ENCODE data around the gene ZNF341.

Gene ZNF341

DNA sequence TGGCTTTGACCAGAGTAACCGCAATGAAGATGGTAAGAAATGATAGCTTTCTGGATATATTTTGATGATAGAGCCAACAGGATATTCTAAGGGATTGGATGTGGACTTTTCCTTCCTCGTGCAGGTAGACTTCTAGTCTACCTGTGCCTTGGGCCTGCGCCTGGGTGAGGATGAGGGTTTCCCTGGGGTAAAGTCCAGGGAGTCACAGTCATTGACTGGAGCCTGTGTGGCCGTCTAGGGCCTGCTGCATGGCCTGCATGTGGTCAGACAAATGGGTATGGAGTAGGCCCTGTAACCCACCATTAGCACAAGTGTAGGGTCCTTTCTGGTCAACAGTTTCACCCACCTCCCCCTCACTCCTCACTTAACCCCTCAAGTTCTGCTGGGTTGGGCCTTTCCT, 66.6 kb downstream of the ZNF341 start:
- FAIRE-seq = no peak

DNA sequence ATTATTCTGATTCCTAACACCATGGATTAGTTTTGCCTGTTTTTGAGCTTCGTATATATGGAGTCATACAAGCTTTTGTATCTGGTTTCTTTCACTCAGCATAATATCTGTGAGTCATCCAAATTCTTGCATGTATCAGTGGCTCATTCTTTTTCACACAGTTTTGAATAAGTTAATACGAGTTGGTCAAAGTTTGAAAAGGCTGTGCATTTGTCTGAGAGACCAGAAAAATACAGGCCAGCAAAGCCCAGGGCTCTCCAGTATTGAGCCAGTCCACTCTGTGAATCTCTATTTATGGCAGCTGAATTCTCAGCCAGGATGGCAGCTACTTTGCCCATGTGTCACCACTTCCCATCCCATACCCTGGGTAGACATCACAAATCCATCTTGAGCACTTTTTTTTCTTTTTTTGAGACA, 72.1 kb downstream of the ZNF341 start:
- FAIRE-seq = no peak

DNA sequence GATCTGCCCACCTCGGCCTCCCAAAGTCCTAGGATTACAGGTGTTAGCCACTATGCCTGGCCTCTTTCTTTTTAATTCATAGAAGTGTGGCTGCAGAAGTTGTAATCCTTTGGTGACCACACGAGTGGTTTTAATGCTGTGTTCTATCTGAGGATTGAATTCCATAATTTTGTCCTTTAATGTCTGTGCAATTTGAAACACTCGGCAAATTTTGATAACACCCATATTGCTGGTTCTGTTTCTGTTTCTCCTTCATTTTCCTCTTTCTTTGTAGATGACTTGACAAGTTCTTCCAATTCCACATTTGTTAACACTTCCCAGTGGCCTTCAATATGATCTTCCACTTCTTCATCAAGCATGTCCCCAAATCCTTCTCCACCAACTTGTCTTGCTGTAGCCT, 76.6 kb downstream of the ZNF341 start:
- FAIRE-seq = no peak

DNA sequence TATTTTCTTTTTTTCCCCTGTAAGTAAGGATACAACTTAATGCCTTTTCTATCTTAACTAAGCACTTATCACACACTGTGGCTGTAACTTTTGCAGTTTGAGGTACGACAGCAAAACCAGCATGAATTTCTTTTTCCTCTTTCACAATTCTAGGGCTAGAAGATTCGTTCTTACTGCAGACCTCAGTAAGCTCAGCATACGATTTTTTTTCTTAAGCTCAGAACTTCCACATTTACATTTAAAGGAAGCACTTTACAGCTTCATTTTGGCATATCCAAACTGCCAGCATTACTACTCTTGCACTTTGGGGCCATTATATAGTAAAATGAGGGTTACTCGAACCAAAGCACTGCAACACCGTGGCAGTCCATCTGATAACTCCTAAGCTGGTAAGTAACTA, 78.5 kb downstream of the ZNF341 start:
- no peak for FAIRE-seq

DNA sequence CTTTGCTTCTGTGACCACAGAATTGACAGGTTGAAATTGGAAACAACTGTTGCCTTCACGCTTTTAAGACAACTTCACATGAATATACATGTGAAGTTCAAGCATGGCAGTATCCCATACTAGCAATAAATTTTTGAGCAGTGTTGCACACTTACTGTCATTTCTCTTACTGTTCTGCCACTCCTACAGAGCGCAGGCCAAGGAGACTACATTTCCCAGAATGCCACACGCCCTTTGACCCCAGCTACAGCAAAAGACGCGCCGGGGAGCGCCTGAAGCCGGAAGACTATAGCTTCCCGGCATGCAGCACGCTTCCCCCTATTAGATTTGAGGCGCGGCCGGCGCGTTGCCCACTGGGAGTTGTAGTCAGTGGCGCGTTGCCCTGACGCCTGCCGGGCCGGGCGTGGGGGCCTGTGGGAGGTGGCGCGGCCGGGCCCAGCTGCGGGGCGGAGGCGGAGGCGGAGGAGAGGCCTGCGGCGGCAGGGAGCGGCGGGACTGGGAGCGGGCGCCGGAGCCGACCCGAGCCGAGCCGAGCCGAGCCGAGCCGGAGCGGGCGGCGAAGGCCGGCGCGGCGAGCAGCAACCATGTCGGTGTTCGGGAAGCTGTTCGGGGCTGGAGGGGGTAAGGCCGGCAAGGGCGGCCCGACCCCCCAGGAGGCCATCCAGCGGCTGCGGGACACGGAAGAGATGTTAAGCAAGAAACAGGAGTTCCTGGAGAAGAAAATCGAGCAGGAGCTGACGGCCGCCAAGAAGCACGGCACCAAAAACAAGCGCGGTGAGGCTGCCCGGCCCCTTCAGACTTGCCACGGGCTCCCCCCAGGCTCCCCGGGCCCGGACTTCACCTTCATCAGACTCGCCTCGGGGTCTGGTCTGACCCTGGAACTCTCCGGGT, 79.3 kb downstream of the ZNF341 start, which contains the start of gene CHMP4B:
Gene CHMP4B (plus strand): TSS at position 464 of the 891 bp plus-strand sequence. CDS start 121 bp downstream, at position 585.
- peak; percentile 89 for FAIRE-seq

DNA sequence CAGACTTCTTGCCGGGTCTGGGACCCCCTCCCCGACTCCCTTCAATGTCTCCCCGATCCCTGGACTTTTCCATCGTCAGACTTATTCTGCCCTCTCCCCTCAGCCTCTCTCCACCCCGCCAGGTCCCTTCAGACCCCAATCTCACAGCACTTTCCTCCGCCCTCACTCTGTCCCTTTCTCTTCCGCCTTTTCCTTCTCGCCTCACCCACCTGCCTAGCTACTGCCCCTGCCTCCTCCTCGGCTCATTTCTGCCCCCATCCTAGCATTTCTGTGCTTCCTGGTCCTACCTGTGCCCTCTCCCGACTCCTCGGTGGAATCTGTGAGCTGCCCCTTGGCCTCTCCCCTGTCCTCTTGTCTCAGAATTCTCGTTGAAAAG, 80.0 kb downstream of the ZNF341 start:
- FAIRE-seq = no peak

DNA sequence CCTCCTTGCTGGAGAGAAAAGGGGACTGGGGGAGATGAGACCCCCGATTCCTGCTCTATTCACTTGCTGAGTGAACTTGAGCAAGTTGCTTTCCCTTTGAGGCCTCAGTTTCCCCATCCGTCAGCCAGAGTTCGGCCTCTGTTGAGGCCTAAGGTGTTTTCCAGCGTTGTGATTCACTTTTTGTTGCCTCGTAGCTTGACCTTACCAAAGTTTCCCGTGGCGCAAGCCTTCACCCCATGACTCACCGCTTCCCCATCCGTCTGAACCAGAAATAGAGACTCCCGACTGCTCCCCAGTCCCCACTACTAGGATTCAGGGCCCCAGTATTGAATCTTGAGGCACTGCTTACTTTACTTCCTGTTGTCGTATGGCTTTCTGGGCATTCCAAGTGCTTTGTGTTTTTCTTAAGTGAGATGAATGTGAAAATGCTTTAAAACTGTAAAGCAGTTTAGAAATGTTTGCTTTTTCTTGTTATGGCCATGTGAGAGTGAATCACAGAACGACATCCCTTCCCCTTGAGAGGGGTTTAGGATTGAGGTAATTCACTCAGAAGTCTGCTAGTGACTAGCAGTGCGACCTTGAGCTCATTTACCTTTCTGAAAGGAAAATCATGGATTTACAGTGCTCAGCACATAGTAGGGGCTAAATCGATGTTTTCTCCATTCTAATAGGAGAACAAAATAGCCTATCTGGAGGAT, 80.5 kb downstream of the ZNF341 start:
- FAIRE-seq = no peak

DNA sequence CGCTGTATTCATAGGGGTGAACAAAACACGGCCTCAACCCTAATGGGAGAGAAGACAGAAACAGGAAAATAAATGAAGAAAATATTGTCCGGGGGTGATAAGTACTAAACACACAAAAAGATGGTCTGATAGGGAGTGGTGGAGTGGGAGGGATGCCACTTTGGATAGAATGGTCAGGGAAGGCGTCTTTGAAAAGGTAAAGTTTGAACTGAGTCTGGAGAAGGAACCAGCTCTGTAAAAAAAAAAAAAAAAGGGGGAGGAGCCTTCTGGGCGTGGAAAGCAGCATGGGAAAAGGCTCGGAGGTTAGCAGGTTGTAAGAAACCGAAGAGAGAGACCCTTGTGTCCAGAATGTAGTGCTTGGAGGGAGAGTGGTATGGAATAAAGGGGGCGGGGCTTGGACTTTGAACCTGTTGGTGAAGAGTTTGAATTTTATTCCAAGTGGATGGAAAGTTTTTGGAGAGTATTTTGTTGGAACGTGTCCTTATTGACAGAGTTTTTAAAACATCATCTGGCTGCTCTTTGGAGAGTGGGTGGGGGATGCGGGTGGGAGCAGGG, 81.2 kb downstream of the ZNF341 start:
- FAIRE-seq = no peak

DNA sequence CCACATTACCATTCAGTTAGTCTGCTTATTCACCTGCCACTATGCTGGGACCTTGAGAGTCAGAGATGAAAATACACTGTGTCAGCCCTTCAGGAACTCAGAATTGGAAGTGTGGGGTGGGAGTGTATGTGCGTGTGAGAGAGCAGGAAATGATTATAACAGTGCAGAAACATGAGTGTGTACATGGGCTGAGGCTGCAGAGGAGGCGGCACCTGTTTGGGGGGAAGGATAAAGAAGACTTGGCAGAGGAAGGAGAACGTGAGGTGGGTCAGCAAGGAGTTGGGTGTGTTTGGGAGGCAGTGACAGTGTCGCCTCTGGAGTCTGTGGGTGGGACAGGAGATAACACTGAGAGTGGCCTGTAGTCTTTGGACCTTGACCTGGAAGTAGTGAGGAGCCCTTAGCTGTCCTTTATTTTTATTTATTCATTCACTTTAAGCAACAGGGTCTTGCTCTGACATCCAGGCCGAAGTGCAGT, 82.5 kb downstream of the ZNF341 start:
- no peak for FAIRE-seq

DNA sequence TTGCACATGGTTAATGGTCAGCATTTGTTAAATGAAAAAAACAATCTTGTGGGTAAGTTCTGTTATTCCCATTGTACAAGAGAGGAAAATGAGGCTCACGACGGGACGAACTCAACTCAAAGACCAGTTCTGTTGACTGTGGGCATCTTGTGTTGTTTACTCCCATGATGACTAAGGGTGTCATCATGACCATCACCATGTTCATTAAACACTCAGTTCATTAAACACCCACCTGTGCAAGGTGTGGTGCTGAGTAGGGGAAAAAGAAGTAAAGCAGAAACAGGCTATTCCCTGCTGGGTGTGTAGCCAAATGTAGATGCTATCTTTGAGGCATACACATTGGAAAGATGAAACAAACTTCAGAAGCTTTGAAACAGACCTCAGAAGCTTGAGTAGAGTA, 83.9 kb downstream of the ZNF341 start:
- FAIRE-seq = no peak

DNA sequence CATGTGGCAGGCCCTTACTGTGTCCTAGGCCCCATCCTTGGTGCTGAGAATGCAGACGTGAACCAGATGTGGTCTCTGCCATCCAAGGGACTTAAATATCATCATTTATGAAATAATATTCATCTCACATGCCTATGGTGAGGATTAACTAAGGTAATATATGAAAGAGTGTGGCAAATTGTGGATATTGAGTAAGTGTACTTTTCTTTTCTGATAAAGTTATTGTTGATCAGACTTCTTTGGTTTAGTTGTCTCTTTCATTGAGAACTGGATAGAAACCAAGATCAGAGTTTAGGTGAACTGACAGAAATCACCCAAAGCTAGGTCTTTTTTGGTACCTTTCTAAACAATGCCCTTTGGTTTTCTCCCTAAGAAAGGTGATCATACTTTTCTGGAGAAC, 84.4 kb downstream of the ZNF341 start:
- FAIRE-seq = no peak

DNA sequence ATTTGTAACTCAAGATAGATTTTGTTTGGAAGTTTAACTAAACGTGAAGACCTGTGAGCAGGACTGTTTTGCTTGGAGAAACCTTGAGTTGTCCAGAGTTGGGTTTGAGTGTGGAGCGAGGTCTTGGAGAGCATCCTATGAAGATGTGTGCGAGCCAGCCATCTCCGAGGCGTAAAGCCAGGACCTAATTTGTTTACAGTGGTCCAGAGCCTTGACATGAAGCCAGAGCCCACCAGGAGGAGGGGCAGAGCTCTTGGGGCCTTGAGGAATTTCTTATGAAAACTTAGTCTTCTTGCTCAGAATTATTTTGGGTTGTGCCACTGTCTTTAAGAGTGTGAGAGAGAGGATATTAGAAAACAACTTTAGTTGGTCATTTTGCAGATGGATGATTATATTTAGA, 85.6 kb downstream of the ZNF341 start:
- no peak for FAIRE-seq

DNA sequence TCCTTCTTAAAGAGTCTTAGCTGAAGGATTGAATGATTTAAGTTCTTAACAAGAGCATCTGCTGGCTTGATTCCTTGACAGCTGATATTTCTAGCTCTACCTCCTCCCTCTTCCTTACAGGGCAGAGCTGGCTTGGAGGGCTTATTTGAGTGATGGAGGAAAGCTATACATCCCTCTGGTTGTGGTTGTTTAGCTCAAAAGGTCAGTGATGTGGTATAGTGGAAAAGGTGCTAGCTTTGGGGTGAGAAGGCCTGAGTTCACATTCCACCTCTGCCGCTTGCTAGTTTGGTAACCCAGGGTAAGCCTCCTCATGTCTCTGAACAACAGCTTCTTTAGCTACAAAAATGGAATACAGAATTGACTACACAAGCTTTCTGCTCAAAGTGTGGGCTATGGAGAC, 87.7 kb downstream of the ZNF341 start:
- no peak for FAIRE-seq

DNA sequence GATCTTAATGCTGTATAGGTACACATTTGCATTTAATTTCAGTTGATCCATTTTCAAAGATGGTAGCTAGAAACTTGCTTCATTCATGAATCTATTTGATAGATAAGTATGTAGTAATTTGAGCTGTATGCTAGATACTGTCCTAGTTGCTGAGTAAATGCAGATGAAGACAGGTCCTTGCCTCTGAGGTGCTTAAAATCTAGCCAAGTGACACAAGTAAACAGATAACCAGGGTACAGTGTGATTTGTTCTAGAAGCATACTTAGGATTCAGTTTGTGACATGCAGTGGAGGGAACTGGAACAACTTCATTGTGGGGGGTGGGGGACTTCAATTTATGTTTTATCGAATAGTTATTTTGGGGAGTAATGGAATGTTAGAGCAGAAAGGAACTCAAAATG, 88.6 kb downstream of the ZNF341 start:
- FAIRE-seq = no peak

DNA sequence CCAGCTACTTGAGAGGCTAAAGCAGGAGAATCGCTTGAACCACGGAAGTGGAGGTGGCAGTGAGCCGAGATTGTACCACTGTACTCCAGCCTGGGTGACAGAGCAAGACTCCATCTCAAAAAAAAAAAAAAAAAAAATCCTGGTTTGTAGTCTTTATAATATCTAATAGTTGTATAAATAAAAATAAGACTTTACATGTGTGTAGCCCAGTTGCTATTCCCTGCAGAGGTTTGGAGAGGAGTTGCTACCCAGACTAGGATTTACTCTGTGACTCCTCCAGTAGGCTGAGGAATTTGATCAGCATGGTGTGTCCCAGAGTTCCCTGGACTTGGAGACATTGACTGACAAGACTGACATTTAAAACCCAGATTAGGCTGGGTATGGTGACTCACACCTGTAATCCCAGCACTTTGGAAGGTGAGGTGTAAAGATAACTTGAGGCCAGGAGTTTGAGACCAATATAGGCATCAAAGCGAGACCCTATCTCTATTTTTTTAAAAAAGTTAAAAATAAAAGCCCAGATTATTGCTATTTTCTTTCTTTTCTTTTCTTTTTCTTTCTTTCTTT, 89.6 kb downstream of the ZNF341 start:
- FAIRE-seq = no peak

DNA sequence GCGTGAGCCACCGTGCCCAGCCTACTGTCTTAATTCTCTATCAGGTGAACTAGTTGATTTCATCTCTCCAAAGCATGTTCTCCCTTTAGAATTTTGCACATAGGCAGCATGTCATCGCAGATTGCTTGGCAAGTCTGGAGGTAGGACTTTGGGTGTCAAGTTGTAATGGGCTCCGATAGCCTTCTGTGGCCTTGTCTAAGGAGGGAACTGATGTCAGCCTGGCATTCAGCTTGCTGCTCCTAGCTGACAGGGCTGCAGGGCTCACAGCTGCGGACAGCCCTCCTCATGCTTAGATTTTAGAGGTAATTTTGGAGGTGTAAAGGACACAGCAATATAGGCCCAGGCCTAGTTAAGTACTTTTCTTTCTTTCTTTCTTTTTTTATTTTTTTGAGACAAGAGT, 90.6 kb downstream of the ZNF341 start:
- FAIRE-seq = no peak

DNA sequence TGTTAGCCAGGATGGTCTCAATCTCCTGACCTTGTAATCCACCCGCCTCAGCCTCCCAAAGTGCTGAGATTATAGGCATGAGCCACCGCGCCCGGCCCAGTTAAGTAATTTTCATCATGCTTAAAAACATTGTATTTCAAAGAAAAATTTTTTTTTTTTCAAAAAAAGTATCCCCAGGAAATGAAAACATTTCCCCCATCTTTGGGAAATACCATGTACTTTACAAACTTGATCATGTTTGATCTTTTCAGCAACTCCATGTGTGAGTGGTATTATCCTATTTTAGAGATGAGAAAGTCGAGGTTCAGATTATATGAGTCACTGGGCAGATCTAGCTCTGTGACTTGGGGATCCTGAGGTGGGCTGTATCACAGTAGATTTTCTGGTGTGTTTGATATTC, 91.2 kb downstream of the ZNF341 start:
- no peak for FAIRE-seq

DNA sequence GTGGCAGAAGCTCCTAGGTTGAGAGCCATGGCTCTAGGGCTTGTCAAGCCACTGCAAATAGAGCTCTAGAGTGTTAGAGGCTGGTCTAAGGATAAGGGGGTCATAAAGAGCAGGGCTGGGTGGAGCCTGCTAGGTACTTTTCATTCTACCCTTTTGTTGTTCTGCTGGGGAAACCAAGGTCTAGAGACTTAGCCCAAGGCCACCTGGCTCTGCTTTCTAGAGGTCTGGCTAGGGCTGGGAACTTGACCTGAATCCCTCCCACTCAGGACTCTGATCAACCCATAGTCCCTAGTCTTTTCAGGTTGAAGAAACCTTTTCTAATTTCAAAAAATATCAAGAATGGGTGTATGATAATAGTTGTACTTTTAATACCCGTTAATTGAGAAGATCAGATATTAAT, 93.1 kb downstream of the ZNF341 start:
- FAIRE-seq = no peak

DNA sequence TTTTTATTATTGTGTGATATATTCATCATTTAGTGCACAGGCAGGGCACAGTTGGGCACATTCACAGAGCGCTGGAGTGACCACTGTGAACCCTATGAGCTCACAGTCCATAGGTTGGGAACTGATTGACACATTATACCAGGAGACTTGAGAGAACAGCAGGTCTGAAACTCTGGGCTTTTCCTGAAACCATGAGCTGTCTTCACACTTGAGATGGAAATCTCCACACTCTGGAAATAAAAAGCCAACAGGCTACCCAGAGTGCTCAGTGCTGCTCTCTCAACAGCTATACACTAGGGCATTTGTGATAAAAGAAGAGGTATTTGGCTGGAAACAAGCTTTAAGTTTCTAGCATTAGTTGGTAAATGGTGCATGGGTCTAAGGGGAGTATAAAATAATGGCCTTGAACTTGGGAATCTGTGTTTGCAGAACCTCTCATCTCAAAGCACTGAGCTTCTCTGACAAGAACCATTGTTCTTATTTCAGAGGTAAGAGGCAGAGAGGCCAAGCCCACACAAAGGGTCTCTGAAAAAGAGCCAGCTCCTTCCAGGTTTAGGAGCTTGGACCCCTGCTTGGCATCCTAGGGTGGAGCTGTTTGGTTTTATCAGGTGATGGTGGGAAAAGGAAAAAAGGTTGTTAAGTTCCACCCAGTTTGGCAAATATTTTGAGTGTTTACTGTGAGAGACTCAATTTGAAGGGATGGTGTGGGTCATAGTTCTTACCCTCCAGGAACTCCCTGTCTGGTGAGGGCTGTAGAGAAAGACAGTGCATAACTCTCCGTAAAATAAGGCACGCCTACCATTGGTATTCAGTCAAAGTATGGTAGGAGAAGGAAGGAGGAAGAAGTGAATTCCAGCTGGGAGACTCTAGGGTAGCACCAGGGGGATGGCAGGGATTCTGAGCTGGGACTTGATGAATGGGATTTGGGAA, 93.8 kb downstream of the ZNF341 start:
- no peak for FAIRE-seq

DNA sequence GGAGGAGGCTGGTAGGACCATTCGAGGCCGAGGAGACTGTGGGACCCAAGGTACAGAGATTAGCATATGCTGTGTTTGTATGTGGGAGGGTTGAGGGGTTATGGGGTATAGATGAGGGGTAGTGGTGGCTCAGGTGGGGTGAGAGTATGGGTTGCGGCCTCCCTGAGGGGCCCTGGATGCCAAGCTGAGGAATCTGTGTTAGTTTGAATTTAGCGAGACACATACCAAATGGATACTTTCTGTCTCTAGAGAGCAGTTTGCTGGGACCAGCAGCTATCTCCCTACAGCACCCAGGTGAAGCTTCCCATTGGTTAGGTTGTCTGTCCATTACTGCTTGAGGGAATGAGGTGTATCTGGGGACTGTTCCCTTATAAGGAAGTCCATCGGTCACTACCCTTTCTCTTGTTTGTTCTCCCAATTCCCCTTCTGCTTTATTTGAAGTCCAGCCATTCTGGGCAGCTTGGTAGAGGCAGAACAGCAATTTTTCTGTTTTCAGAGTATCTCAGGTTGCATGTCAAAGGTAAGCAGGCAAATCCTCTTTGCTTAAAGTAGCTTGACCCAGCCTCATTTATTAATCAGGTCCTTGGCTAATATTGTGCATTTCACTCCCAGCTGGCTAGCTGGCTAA, 94.6 kb downstream of the ZNF341 start:
- FAIRE-seq = no peak

DNA sequence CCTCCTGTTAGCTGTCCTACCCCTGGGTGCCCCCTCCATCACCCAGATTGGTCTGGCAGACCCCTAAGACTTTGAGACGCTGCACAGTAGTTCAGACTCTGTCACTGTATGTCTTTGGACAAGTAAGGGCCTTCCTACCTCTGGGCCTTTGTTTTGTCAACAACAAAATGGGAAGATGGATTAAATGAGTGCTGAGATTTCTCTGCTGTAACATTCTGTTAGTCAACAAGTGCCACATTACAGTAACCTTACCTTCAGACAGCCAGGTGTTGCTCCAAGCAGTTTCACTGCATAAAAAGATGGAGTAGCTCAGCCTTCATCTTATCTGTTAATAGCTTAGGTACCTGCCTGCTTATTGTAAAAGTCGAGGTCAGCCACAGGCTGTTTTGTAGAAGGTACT, 95.3 kb downstream of the ZNF341 start:
- FAIRE-seq = no peak
